Activated gamma-delta T cell treated with anti-CD3 and anti-CD28 coated beads, Interleukin-2, amount 50 U/mL, for 16 hours (primary cell): ENCODE data around the gene NEUROG1.
"Not testable (repeated sequence)": the region's sequence is repeated elsewhere in the genome, so short reads cannot be mapped to it uniquely, and the experiment has no call there.

ENCODE experiments used
- DNase-seq: peaks from one replicate; pipeline ENCODE4 v3.0.0-alpha.2; 2020; ENCODE audit warnings: low read depth

Gene NEUROG1

DNA sequence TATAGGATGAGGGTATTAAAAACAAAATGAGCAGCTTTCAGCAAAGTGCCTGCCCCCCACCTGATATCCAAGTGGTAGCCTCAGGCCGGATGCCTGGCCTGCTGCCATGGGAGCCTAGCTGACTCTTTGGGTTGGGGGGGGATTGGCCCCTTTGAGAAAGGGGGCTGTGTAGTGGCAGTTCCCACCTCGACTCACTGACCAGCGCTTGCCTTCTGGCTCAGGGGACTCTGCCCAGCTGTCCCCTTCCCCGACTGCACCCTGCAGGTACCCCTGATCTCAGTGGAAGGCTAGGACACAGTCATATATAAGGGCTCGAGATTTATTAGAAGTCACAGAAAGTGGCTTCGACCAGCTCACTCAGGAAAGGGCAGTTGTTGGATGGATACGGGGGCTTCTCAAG lies 1.5 kb upstream of the NEUROG1 start:
- no peak for DNase-seq

DNA sequence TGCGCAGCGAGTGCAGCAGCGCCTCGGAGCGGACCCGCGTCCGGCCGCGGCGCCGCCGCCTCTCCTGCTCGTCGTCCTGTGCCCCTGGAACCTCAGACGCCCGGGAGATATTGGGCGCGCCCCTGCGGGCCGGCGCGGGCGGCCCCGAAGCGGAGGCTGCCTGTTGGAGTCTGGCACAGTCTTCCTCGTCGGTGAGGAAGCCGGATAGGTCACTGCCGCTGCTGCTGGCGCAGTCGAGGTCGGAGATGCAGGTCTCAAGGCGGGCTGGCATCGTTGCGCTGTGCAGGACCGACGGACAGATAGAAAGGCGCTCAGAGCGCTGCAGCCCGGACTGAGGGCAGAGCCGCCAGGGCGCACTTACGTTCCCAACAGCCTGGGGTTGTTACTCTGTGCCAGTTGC lies 344 bp downstream of the NEUROG1 start:
- no peak for DNase-seq

DNA sequence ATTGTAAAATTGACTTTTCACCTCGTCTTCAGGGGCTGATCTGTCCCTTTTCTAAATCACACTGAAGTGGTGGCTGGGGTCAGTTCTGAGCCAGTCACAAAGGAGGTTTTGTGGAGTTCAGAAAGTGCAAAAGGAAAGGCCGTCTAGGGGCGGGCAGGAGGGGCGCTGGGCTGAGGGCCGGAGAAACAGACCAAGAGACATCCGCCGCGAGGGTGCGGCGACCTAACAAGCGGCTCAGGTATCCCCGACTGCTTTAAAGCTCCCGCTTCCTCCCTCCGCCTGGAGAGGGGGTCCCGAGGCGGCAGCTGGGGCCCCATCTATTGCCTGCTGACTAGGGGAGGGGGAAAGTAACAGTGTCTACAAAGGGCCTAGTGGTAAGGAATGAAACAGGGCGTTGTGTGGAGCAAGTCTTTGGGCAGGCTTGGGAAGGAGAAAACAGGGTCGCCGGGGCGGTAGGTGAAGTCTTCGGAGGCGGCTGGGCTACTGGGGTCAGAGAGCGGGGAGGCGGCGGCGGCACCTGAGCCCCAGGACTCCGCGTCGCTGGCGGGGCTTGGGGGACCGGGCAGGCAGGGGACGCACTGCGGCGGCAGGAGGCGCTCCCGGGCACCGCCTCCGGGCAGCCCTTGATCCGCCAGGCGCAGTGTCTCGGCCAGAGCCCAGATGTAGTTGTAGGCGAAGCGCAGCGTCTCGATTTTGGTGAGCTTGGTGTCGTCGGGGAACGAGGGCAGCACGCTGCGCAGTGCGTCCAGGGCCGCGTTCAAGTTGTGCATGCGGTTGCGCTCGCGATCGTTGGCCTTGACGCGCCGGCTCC lies 950 bp downstream of the NEUROG1 start:
- no peak for DNase-seq

DNA sequence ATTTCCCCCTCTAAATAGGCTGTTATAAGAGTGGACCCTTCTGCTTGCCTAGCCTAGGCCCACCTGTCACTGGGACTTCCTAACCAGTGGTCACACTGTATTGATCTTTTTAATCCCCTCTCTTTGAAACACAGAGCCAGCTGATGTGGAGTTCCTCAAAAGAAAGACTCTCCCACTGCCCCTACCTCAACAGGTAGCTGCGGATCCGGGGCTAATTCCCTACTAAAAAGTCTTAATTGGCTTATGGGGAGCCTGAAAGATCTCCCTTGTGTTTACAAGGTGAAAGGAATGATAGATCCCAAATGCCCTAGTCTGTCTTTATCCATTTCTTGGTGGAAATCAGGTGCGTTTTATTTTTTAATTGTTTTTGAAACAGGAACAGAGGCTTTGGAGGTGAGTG lies 2.0 kb downstream of the NEUROG1 start:
- DNase-seq = no peak

DNA sequence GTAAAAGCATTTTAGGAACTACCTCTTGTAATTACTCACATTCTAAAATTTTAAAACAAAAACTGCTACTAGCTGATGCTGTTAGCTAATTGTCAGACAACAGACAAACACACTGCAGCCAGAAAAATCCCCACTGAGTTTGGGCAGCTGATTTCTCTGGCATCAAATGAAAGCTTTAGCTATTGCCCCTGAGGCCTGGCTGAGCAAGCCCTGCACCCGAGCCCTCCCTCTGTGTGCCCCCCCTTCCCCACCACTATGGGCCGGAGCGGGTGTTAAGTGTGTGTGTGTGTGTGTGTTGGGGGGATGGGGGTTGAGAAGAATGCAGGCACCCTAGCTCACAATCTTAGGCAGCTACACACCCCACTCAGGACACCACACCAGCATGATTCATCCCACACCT lies 2.4 kb downstream of the NEUROG1 start:
- DNase-seq = no peak

DNA sequence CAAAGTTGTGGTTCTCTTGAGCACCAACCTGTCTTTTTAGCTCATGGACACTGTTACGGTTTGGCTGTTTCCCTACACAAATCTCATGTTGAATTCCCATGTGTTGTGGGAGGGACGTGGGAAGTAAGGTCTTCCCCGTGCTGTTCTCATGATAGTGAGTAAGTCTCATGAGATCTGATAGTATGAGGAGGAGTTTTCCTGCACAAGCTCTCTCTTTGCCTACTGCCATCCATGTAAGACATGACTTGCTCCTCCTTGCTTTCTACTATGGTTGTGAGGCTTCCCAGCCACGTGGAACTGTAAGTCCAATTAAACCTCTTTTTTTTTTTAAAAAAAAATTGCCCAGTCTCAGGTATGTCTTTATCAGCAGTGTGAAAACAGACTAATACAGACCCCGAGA lies 6.2 kb downstream of the NEUROG1 start:
- not testable (repeated sequence) for DNase-seq

DNA sequence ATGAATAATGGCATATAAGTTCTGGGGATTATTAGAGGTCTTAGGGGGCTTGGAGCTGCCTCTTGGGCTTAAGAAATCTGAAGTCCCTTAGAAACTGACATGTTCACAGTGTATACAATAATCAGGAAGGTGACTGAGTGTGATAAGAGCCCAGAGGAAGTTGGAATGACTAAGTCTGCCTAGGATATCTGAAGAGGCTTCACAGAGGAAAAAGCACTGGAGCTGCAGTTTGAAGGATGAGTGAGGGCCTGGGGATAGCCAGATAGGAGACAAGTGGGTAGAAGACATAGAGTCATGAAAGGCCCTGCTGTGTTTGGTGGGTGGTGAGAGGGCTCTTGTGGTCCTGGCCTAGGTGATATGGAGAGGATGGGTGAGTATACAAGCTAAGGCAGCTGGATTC lies 8.8 kb downstream of the NEUROG1 start:
- no peak for DNase-seq

DNA sequence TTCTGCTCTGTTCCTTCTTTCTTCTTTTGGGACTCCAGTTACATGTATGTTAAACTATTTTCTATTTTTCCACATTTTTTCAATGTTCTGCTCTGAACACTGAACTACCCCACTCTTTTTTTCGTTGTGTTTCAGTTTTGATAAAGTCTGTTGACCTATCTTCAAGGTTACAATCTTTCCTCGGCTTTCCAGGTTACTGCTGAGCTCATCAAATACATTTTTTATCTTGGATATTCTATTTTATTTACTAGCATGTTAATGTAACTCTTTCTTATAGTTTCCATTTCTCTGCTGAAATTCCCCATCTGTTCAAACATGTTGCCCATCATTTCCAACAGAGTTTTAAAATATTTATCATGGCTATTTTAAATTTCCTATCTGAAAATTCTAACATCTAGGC lies 13.8 kb downstream of the NEUROG1 start:
- DNase-seq = no peak

DNA sequence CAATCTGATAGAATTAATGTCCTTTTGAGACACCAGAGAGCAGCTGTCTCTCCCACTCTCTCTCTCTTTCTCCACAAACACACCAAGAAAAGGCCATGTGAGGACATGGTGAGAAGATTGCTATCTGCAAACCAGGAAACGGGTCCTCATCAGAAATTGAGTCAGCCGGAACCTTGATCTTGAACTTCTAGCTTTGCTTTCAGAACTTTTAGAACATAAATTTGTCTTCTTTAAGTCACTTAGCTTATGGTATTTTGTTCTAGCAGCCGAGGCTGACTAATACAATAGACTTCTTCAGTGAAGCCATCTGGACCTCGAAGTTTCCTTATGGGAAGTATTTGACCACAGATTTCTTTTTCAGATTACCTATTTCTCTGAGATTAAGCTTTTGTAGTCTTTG lies 18.1 kb downstream of the NEUROG1 start:
- no peak for DNase-seq

DNA sequence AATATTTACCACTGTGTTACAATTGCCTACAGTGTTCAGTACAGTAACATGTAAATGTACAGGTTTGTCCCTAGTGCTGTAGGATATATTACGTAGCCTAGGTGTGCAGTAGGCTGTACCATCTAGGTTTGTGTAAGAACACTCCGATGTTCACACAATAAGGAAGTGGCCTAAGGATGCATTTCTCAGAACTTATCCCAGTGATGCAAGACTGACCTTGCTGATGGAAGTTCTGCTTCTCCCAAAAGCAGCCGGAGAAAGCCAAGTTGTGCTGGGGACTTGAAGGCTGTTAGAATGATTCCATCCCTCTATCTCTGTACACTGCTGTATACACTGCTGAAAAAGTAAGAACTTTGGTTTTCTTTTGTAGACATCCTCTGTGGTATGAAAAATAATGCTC lies 21.6 kb downstream of the NEUROG1 start:
- DNase-seq = no peak

DNA sequence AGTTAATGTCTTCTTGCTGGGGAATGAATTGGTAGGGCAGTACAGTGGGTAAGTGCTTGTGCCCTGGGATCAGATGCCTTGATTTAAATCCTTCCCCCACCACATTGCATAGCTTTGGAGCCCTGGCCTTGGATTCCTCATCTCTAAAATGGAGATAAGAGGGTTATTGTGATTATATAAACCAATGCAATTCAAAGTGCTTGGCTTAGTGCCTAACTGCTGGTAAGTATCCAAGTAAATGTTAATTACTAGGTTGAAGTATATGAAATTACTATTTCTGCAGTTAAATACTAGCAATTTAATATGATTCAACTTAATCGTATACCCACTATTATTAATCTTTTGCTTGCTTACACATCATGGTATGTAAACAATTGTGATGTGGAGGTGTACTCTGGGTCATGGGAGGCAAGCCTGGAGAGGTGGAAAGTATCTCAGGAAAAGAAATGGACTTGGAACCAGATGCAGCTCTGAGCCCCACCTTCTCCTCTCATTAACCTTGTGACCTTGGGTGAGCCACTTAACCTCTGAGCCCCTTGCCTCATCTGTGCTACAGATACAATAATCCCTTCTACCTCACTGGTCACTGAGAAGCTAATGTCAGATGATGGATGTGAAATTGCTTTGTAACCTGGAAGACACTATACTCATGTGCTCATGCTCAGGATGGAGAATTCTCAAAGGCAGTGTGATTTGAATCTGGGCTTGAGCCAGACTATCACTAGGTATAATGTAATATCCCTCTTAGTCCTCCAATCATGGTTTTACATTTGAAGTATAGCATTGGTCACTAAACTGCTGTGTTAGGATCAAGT lies 23.8 kb downstream of the NEUROG1 start:
- no peak for DNase-seq

DNA sequence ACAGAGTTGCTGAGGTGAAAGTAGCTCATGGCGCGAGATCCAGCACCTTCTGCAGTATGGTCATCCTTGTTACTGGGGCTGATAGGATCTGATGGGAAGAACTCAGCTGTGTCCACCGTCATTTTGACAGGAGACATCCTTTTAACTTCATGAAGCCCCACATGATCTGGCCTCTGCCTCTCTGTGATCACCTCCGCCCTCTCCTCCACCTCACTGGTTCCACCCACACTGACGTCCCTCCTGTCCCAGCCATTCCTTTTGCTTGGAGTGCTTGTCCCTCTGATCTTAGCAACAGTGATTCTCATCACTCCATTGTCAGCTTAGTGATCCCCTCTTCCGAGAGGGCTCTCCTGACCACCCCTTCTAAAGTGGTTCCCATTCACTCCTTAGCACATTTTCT lies 25.8 kb downstream of the NEUROG1 start:
- DNase-seq = no peak

DNA sequence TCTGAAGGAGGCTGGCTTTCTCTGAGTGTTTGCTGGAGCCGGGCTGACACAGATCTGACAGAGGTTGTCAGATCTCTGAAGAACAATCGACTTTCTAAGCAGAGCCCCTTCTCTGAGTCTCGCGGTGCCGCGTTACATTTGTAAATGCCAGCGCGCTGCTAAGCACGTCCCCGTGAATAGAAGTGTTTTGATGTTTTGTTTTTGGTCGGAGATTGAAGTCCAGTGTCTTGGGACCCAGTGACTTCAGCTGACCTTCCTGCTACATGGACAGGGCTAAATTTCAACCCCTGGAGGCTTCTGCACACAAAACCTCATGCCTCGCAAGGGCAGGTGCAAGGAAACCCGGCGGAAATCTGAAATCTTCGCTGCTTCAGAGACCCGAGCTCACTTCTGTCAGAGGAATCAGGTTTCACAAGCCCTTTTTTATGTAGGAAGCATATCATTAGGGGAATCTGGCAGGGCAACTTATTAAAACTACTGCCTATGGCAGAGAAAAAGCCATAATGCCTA lies 27.2 kb downstream of the NEUROG1 start:
- DNase-seq = no peak

DNA sequence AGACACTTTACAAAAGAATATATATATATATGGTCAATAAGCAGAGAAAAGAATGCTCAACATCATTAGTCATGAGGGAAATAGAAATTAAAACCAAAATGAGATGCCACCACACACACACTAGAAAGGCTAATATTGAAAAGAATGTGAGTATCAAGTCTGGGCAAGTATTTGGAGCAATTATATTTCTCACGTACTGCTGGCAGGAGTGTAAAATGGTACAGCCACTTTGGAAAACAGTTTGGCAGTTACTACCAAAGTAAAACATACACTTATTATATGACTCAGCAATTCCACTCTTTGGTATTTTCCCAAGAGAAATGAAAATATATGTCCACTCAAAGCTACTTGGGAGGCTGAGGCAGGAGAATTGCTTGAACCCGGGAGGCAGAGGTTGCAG lies 29.8 kb downstream of the NEUROG1 start:
- no peak for DNase-seq

DNA sequence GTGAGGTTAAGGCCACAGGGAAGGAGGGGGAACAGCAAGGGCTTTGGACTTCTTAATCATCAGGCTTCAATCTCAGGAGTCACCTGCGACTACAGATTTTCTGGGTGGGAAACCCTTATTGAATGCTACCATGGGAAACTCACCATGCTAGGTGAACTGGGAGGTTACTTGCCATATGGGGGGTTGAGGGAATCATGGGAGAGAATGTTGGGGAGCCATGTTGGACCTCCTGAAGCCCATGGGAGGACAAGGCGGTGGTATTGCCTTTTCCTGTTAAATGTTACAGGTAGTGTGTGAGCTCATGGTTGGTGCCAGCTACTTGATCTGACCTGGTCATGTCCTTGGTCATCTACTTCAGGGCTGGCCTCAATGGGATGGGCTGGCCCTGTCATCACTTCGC lies 31.4 kb downstream of the NEUROG1 start:
- DNase-seq = no peak

DNA sequence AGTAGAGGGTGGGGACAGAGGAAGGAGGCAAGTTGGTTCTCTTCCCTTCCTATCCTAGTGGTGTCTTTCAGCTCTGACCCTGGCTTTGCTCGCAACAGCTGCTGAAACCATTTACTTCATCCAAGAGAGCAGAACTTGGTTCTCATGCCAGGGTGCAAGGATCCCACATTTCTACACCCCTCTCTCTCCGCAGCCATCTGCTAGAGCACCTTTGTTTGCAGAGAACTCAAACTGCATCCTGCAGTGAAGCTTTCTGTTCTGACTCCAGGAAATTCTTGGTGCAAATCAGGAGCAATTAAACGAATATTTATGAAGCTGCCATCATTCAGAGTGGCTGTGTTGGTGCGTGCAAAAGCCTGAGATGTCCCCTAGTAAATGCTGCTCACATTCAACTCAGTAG lies 31.9 kb downstream of the NEUROG1 start:
- DNase-seq = no peak

DNA sequence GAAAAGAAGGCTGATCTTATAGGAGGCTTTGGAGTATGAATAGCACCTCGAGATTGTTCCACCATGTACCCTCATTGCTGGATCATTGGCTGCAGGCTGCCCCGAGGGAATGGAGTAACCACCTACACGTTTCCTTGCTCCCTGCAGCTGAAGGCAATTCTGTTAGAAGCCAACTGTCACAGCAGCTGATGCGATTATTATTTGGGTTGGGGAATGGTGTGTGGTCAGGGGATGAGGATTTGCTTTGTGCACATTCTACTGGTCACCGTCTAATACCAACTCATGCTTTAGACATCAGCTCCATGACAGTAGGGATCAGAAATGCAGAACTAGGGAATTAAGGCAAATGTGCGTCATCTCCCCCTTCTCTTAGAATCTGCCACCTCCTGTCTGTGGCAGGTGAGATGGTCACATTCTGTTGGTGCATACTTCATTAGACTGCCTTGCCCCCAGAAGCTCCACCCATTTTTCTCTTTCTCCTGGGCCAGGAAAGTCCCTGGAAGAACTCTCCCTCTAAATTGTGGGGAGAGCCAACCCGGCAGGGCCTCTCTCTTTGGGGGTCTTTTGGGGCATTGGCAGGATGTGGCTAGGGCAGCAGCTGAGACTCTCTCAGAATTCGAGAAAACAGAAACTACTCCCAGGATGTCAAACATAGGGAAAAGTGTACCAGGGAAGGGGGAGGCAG lies 32.8 kb downstream of the NEUROG1 start:
- DNase-seq = no peak

DNA sequence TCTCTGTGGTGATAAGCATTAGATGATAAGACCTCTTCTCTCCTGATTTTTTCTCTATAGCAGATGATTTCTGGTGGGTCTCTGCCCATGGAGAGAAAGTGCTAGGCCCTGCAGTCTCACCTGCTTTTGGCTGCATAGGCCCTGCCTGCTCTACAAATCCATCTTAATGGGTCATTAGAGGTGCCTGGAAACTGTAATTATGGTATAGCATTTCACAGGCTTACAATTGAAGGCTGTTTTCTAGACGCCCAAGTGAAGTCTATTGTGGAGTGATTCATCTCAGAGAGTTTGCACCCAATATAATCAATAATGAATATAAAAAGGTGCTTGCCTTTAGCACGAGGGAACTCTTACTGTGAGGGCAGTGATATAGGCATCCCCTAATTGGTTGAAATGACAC lies 33.8 kb downstream of the NEUROG1 start:
- DNase-seq = no peak

DNA sequence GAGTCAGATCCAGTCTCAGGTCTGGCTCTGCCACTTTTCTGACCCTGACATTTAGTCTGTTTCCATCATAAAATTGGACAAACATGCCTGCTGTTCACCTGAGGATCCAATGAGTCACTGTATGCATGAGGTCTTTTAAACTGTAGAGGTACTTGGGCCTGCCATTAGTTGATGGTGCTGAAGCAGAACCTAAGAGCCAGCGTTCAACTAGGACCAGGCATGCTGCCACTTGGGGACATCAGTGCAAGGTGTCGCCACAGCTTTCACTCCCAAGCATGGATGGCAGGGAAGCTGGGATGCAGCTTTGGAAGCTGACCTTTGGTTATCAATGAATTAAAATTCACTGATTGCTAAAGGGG lies 37.1 kb downstream of the NEUROG1 start:
- DNase-seq = no peak

DNA sequence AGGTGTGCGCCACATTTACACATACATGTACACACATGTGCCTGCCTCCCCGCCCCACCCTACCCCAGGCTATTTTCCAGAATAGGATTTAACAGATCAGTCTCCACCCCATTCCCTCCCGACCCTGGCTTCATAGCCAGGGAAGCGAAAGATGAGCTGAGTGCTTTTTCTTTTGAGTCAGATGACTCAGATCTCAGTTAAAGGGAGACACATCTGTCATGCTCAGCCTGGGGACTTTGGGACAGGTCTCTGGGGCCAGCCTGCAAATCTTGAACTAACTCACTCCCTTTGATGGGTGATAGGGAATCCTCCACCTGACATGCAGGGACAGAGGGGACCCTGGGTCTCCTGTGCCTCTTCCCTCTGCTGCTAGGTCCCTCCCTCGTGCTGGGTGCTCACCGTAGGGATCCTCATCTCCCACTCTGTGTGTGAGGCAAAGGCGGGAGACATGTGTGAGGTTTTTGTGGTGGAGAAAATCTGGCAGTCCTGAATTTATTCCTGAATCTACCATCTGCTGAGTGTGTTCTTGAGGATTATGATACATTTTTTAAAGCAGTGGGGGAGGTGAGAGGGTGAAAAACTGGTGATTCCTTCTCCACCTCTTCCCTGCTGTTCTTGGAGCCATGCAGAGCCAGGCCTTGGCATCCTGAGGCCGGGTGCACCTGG lies 37.7 kb downstream of the NEUROG1 start:
- DNase-seq = no peak

DNA sequence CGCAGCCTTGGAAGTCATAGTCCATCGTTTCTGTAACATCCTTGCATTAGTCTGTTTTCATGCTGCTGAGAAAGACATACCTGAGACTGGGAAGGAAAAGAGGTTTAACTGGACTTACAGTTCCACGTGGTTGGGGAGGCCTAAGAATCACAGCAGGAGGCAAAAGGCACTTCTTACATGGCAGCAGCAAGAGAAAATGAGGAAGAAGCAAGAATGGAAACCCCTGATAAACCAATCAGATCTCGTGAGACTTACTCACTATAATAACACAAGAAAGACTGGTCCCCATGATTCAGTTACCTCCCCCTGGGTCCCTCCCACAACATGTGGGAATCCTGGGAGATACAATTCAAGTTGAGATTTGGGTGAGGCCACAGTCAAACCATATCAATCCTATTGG lies 40.2 kb downstream of the NEUROG1 start:
- DNase-seq = not testable (repeated sequence)

DNA sequence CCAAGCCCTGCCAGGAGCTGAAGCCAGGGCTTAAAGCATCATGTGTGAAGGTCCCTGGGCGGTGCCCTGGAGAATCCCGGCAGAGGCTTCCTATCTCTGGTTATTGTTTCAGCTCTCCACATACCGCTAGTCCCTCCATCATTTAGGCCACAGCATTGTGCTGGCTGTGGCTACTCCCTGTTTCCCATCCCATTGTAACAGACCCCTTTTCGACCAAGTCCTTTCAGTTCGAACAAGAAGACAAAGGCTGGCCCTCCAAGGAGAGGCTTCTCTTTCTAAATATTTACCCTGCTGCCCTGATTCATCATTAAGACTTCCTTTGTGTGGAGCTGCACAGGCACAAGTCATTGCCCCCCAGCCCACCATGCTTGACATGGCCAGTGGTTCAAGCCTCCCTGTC lies 41.6 kb downstream of the NEUROG1 start:
- DNase-seq = no peak
